GM12891 (cell line): ENCODE measurements around the gene HOXC4.

Experiments used
- POLR2A ChIP-seq: IDR thresholded peaks from 2 replicates; pipeline ENCODE4 v1.6.1; 2011; ENCODE audit warnings: low read depth, low read length, control low read depth
- POLR2AphosphoS5 ChIP-seq: IDR thresholded peaks from 2 replicates; pipeline ENCODE4 v1.6.1; 2011; ENCODE audit warnings: low read depth, low read length, control low read depth
- SPI1 ChIP-seq: IDR thresholded peaks from 2 replicates; pipeline ENCODE4 v1.6.1; 2011; ENCODE audit warnings: low read depth, low read length, control low read depth

DNA sequence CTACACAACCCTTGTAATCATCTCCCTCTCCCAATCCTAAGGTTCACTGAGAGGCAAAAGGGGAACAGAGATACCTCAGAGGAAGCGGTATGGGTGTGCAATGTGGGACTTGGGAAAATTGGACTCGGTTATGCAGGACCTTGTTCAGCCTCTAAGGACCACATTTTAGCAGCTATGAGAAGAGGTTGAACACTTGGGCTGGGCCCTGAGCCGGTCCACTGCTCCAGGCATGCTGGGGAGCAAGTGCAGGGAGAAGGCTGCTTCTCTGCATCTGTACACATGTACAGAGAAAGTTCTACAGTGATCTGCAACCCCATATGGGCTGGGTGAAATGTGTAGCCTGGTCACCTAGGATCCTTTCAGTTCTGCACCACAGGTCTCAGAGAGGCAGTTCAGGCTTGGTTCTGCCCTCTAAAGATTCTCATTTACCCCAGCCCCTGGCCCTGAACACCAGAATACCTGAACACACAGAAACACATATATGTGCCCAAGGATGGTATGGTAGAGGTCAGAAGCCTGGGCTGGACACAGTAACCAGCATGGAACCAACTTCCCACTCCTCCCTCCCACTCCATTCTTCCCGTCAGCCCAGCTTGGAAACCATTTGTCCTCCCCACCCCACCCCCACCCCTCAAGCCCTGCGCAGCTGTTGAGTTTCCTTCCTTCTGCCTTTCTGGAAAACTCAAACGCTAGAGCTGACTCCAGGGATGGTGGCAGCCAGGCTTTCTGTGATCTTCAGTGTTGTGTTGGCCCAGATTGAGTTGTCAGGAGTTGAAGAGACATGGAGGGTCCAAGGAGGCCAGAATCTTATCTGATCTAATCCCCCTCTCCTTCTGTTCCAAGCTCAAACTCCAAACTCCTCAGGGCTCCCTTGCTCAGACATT, 10.4 kb upstream of the HOXC4 start:
- no peak for TF ChIP-seq POLR2A
- TF ChIP-seq SPI1: no peak
- no peak for TF ChIP-seq POLR2AphosphoS5
